ENCODE measurements around the gene POLR2L.

Gene POLR2L

DNA sequence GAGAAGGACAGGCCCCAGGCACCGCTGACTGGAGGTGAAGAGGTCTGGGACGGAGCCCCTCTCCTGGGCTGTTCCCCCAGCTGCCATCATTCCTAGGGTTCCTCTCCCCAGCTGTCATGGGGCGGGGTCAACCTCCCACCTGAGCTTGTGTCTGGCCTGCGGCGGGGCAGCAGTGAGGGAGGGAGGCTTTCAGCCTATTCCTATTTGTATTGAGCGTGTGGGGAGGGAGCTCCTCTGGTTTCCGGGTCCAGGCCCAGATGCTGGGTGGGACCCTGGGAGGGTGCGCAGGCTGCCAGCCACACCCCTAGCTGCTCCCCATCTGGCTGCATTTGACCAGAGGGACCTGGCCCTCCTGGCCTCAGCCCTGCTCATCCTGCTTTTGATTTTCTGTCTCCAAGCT is 14.1 kb upstream of the POLR2L start:
- no peak for DNase-seq (ENCODE audit: low read depth)
- no peak for TF ChIP-seq CTCF (IDR thresholded peaks at IDR 0.05; ENCODE audit: control insufficient read depth, insufficient read depth, low read depth, low read length, missing control alignments)
- H3K4me3 ChIP-seq (ENCODE audit: control insufficient read depth, low read depth, low read length): no peak overlapping the region

DNA sequence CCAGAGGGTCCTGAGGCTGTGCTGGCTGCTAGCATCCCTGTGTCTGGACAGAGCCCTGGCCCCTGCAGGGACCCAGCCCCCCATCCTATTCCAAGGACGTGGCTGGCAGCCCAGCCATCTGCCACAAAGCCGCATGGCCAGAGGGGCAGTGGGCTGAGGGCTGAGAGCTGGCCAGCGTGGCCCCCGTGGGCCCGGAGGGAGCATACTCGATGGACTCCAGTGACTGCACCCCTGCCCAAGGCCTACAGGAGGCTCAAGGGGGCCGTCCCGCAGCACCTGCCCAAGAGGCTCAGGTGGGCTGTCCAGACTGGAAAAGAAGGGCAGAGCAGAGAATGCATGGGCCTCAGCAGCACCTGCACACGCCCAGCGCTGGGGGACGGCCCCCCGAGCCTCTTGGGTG is 13.5 kb upstream of the POLR2L start:
- DNase-seq (ENCODE audit: low read depth): no peak
- TF ChIP-seq CTCF (IDR thresholded peaks at IDR 0.05; ENCODE audit: control insufficient read depth, insufficient read depth, low read depth, low read length, missing control alignments): no peak
- no peak overlapping the region for H3K4me3 ChIP-seq (ENCODE audit: control insufficient read depth, low read depth, low read length)

DNA sequence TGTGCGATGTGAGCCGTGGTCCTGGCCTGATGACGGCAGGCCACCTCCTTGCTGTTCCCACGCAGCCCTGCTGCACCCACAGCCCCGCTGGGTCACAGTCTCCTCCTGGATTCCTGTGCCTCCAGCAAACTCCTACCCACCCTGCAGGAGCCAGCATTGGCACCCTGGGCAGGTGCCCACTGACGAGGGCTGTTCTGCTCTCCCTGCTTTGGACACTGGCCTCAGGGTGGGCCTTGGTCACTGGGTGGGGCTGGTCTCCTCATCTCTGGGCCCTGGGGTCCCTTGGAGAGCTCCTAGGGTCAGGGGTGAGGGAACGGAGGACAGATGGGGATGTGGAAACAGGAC is 13.0 kb upstream of the POLR2L start:
- no peak for DNase-seq (ENCODE audit: low read depth)
- no peak for TF ChIP-seq CTCF (IDR thresholded peaks at IDR 0.05; ENCODE audit: control insufficient read depth, insufficient read depth, low read depth, low read length, missing control alignments)
- H3K4me3 ChIP-seq (ENCODE audit: control insufficient read depth, low read depth, low read length): no peak overlapping the region

DNA sequence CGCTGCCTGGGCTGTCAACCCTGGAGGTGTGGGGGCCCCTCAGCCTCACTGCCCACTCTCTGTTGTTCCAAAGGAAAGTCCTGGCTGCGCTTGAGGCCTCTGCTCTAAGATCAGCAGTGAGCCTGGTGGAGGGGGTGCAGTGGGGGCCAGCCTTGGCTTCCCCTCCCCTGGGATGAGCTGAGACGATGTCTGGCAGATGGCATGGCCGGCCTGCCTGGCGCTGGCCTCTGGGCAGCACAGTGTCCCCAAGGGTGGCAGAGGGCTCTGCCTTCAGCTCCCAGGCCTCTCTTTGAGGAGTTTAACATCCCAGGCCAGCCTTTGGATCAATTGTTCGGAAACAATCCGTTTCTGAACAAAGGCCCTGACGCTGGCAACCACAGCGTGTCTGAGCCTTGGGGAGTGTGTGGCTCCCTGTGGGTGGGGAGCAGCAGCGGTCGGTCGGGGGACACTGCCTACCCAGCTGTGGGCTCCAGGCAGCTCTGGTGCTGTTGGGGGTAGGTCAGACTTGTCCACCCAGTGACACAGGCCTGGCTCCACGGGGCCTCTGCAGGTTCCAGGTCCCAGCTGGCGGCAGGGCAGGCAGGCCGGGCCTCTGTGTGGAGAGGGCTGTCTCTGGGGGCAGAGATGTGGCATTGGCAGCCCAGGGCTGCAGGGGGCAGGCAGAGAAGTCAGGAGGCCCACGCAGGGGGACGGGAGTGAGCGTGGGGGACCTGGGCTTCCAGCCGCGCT is 12.4 kb upstream of the POLR2L start:
- H3K4me3 ChIP-seq (ENCODE audit: control insufficient read depth, low read depth, low read length): no peak overlapping the region
- no peak for DNase-seq (ENCODE audit: low read depth)
- TF ChIP-seq CTCF (IDR thresholded peaks at IDR 0.05; ENCODE audit: control insufficient read depth, insufficient read depth, low read depth, low read length, missing control alignments): no peak

GRCh38 chr11:853682-854448 is 11.5 kb upstream of the POLR2L start:
- DNase-seq (ENCODE audit: low read depth): no peak
- no peak for TF ChIP-seq CTCF (IDR thresholded peaks at IDR 0.05; ENCODE audit: control insufficient read depth, insufficient read depth, low read depth, low read length, missing control alignments)
- no peak overlapping the region for H3K4me3 ChIP-seq (ENCODE audit: control insufficient read depth, low read depth, low read length)

- no peak for DNase-seq (ENCODE audit: low read depth)
- TF ChIP-seq CTCF (IDR thresholded peaks at IDR 0.05; ENCODE audit: control insufficient read depth, insufficient read depth, low read depth, low read length, missing control alignments): no peak
Measured at GRCh38 chr11:852762-853161, 10.4 kb upstream of the POLR2L start.

More at GRCh38 chr11:852762-853161, 10.4 kb upstream of the POLR2L start:
- H3K4me3 ChIP-seq (ENCODE audit: control insufficient read depth, low read depth, low read length): no peak overlapping the region

Data from AG09309 (cell line).